MM.1S (cell line): ENCODE data around the gene TSEN34.

Experiments used
- DNase-seq: peaks from one replicate; pipeline ENCODE4 v3.0.0-alpha.2; 2015
- H2AFZ ChIP-seq: fragments of 300-600 bp; sonication (generic); 2 replicates; pipeline ENCODE4 v1.6.0; 2016; ENCODE audit warnings: antibody characterized with exemption, low read length
- H3F3A ChIP-seq: fragments of 300-600 bp; sonication (generic); 2 replicates; pipeline ENCODE4 v1.6.1; 2016; ENCODE audit warnings: mild to moderate bottlenecking, antibody characterized with exemption, low read length, moderate library complexity, mixed read lengths; ENCODE audit not compliant: insufficient read depth
- H3K27ac ChIP-seq: fragments of 300-600 bp; sonication (generic); 2 replicates; pipeline ENCODE4 v1.5.1; 2016; ENCODE audit warnings: mild to moderate bottlenecking, low read length
- H3K27me3 ChIP-seq: fragments of 300-600 bp; sonication (generic); replicated peaks from 2 replicates; pipeline ENCODE4 v1.6.0; 2016; ENCODE audit warnings: low read length; ENCODE audit not compliant: insufficient read depth
- H3K36me3 ChIP-seq: fragments of 300-600 bp; sonication (generic); replicated peaks from 2 replicates; pipeline ENCODE4 v1.6.1; 2016; ENCODE audit warnings: mild to moderate bottlenecking, low read length, mixed read lengths; ENCODE audit not compliant: insufficient read depth
- H3K4me1 ChIP-seq: fragments of 300-600 bp; sonication (generic); 2 replicates; pipeline ENCODE4 v1.6.1; 2016; ENCODE audit warnings: low read length, mixed read lengths
- H3K4me2 ChIP-seq: fragments of 300-600 bp; sonication (generic); 2 replicates; pipeline ENCODE4 v1.6.0; 2016; ENCODE audit warnings: low read depth, low read length
- H3K4me3 ChIP-seq: fragments of 300-600 bp; sonication (generic); 2 replicates; pipeline ENCODE4 v1.5.1; 2016; ENCODE audit warnings: low read length, mixed read lengths
- H3K79me2 ChIP-seq: fragments of 300-600 bp; sonication (generic); 2 replicates; pipeline ENCODE4 v1.6.1; 2016; ENCODE audit warnings: mixed run types, low read length, mixed read lengths
- H3K9ac ChIP-seq: fragments of 300-600 bp; sonication (generic); 2 replicates; pipeline ENCODE4 v1.6.1; 2016; ENCODE audit warnings: low read length, mixed read lengths
- H3K9me2 ChIP-seq: fragments of 300-600 bp; sonication (generic); replicated peaks from 2 replicates; pipeline ENCODE4 v1.6.1; 2016; ENCODE audit warnings: mild to moderate bottlenecking, low read length, mixed read lengths; ENCODE audit not compliant: insufficient read depth
- H3K9me3 ChIP-seq: fragments of 300-600 bp; sonication (generic); replicated peaks from 2 replicates; pipeline ENCODE4 v1.6.1; 2016; ENCODE audit warnings: mild to moderate bottlenecking, low read length, mixed read lengths; ENCODE audit not compliant: insufficient read depth
- H4K20me1 ChIP-seq: fragments of 300-600 bp; sonication (generic); 2 replicates; pipeline ENCODE4 v1.6.1; 2016; ENCODE audit warnings: mild to moderate bottlenecking, low read length, moderate library complexity, mixed read lengths; ENCODE audit not compliant: insufficient read depth
- CTCF ChIP-seq: fragments of 300-600 bp; sonication (generic); IDR thresholded peaks from 2 replicates; pipeline ENCODE4 v1.5.1; 2016; ENCODE audit warnings: antibody characterized with exemption, low read length, mixed read lengths
- EZH2 ChIP-seq: fragments of 300-600 bp; sonication (generic); optimal IDR thresholded peaks from 2 replicates; pipeline ENCODE3; 2017; ENCODE audit warnings: low read depth, mild to moderate bottlenecking, antibody characterized with exemption, low read length, mixed read lengths
- EZH2phosphoT487 ChIP-seq: fragments of 300-600 bp; sonication (generic); IDR thresholded peaks from 2 replicates; pipeline ENCODE4 v1.6.1; 2018; ENCODE audit warnings: antibody characterized with exemption, low read length

TSEN34 gene

DNA sequence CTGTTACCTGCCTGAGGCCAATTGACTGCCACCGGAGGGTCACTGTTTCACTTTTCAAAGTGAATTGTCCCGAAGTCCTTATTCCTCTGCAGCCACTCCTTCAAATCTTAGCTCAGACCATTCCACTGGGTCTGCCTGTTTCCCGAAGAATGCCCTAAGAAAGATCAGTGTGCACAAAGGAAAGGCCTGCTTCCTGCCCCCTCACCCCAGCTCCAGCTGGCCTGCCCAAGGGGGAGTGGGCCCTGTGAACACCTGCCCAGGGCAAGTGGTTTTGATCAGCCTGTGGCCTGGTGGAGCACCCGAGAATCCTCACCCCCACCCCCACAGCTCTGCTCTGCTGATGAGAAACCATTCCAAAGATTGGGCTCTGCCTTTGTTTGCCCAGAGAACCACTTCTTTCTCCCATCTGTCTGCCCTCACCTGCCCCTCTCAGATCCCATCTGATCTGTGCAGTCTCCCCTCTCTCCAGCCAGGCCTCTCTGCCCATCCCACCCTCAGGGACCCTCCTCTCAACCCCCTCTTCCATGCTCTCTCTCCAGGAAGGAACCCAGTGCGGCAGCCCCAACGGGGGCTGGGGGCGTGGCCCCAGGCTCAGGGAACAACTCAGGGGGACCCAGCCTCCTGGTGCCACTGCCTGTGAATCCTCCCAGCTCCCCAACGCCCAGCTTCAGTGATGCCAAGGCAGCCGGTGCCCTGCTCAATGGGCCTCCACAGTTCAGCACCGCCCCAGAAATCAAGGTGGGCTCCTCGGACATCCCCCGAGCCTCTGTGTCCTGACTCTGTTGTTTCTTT lies 41.9 kb upstream of the TSEN34 start:
- no peak for TF ChIP-seq CTCF
- no peak for TF ChIP-seq EZH2phosphoT487
- TF ChIP-seq EZH2 = no peak
- Histone ChIP-seq H3K4me2 (no peak overlapping the region), H3K27me3 (no peaks in the 10 kb centered on the region), H3K4me3 (no peak overlapping the region), H3K9me3 (no peaks in the 10 kb centered on the region), H3K27ac (no peak overlapping the region), H3F3A (0 out of 2 replicates have a peak, but pooled peaks cover 10% of the 10 kb centered on the region), H3K79me2 (peaks cover 3% of the 10 kb centered on the region), H4K20me1 (no peaks in the 10 kb centered on the region), H3K9ac (no peak overlapping the region), H3K36me3 (peaks cover 11% of the 10 kb centered on the region), H3K9me2 (no peaks in the 10 kb centered on the region), H3K4me1 (no peaks in the 10 kb centered on the region), H2AFZ (no peak overlapping the region)
- DNase-seq = no peak

- DNase-seq = no peak
Observed at GRCh38 chr19:54151362-54152035, 39.6 kb upstream of the TSEN34 start.

GRCh38 chr19:54152267-54152666 lies 38.8 kb upstream of the TSEN34 start:
- 0 out of 2 replicates have a peak, but pooled peaks cover 11% of the 10 kb centered on the region for H3F3A ChIP-seq
- no peak overlapping the region for H3K9ac ChIP-seq
- peaks cover 8% of the 10 kb centered on the region for H3K36me3 ChIP-seq
- no peak for DNase-seq
- H3K4me1 ChIP-seq = no peaks in the 10 kb centered on the region
- H3K4me2 ChIP-seq = no peak overlapping the region
- TF ChIP-seq CTCF = no peak
- TF ChIP-seq EZH2 = no peak
- TF ChIP-seq EZH2phosphoT487 = no peak
- no peaks in the 10 kb centered on the region for H3K9me2 ChIP-seq
- peaks cover 10% of the 10 kb centered on the region for H3K79me2 ChIP-seq
- no peaks in the 10 kb centered on the region for H4K20me1 ChIP-seq
- no peak overlapping the region for H3K27ac ChIP-seq
- no peak overlapping the region for H2AFZ ChIP-seq
- no peak overlapping the region for H3K4me3 ChIP-seq
- H3K27me3 ChIP-seq = no peaks in the 10 kb centered on the region
- H3K9me3 ChIP-seq = no peaks in the 10 kb centered on the region

More at GRCh38 chr19:54151362-54152035, 39.6 kb upstream of the TSEN34 start:
- Histone ChIP-seq H3K9ac (no peak overlapping the region), H3K4me1 (no peaks in the 10 kb centered on the region), H3F3A (0 out of 2 replicates have a peak, but pooled peaks cover 11% of the 10 kb centered on the region), H3K4me2 (no peak overlapping the region), H3K27me3 (no peaks in the 10 kb centered on the region), H3K9me3 (no peaks in the 10 kb centered on the region), H2AFZ (no peak overlapping the region), H3K79me2 (peaks cover 6% of the 10 kb centered on the region; the same call in 1 of the 2 replicates), H4K20me1 (no peaks in the 10 kb centered on the region), H3K27ac (no peak overlapping the region), H3K4me3 (no peak overlapping the region), H3K36me3 (peaks cover 11% of the 10 kb centered on the region), H3K9me2 (no peaks in the 10 kb centered on the region)
- TF ChIP-seq EZH2 = no peak
- no peak for TF ChIP-seq EZH2phosphoT487
- TF ChIP-seq CTCF = no peak
